Chondrocyte (in vitro differentiated cells): ENCODE measurements around the gene GALNTL6. TPM values are rescaled to one million over a fixed set of nuclear protein-coding genes. Genes with fewer than 3 reads are reported as not detected.

Experiments used
- DNase-seq: peaks from one replicate; pipeline ENCODE4 v3.0.0; 2021; ENCODE audit warnings: mixed read lengths, low spot score
- H3K27ac Mint-ChIP-seq: one replicate; pipeline ENCODE4 v1.8.0; 2021; ENCODE audit warnings: mild to moderate bottlenecking, moderate library complexity, mixed read lengths; ENCODE audit not compliant: unreplicated experiment
- H3K27me3 Mint-ChIP-seq: 2 replicates; pipeline ENCODE4 v1.8.0; 2021; ENCODE audit warnings: low read depth, mixed read lengths
- H3K36me3 Mint-ChIP-seq: 2 replicates; pipeline ENCODE4 v1.8.0; 2021; ENCODE audit warnings: low read depth, mixed read lengths
- H3K4me1 Mint-ChIP-seq: 2 replicates; pipeline ENCODE4 v1.8.0; 2021; ENCODE audit warnings: low read depth, mild to moderate bottlenecking, mixed read lengths
- H3K4me3 Mint-ChIP-seq: one replicate; pipeline ENCODE4 v1.8.0; 2021; ENCODE audit warnings: mild to moderate bottlenecking, moderate library complexity, mixed read lengths; ENCODE audit not compliant: unreplicated experiment
- H3K9me3 Mint-ChIP-seq: 2 replicates; pipeline ENCODE4 v1.8.0; 2021; ENCODE audit warnings: low read depth, mixed read lengths
- CTCF ChIP-seq: fragments of 200-600 bp; sonication (generic); IDR thresholded peaks from 2 replicates; pipeline ENCODE4 v1.5.0; 2021; ENCODE audit warnings: antibody characterized with exemption, mild to moderate bottlenecking, moderate library complexity
- total RNA-seq: library from RNA; stranded (reverse); gene quantifications from 3 replicates; pipeline ENCODE4 v1.2.1, GENCODE V29; 2021

GALNTL6 gene
- total RNA-seq, 1 donor from 2014 or later: not detected

GRCh38 chr4:172942840-172943239, 1129.6 kb downstream of the GALNTL6 start:
- H3K27ac Mint-ChIP-seq: no peak overlapping the region
- no peak for DNase-seq
- H3K4me1 Mint-ChIP-seq: peaks cover 5% of the 10 kb centered on the region
- peaks cover 21% of the 10 kb centered on the region for H3K27me3 Mint-ChIP-seq
- no peak overlapping the region for H3K4me3 Mint-ChIP-seq
- no peaks in the 10 kb centered on the region for H3K36me3 Mint-ChIP-seq
- H3K9me3 Mint-ChIP-seq: peaks cover 3% of the 10 kb centered on the region
- no peak for TF ChIP-seq CTCF

DNA sequence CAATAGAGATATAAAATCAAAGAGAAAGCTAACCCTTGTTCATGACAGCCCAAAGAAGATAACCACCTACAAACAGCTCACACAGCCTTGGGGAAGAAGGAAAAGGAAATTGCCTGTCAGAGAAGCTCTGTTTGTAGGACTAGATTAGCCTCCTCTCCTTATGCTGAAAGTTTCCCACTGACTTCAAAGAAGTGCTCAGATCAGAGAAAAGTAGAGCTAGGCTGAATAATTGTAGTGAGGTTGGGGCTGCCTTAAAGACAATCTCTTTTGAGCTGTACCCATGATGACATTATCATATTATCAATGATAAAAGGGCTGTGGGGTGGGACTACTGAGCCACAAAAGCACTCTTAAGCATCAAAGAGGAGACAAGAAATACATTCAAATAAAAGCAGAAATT, 1132.4 kb downstream of the GALNTL6 start:
- Mint-ChIP-seq H3K27me3 (peaks cover 21% of the 10 kb centered on the region), H3K4me1 (peaks cover 6% of the 10 kb centered on the region), H3K4me3 (no peak overlapping the region), H3K27ac (no peak overlapping the region), H3K9me3 (peaks cover 3% of the 10 kb centered on the region), H3K36me3 (no peaks in the 10 kb centered on the region)
- TF ChIP-seq CTCF: no peak
- DNase-seq: no peak

GRCh38 chr4:172946503-172946902, 1133.3 kb downstream of the GALNTL6 start:
- Mint-ChIP-seq H3K27ac (no peak overlapping the region), H3K4me1 (peaks cover 6% of the 10 kb centered on the region), H3K36me3 (no peaks in the 10 kb centered on the region), H3K27me3 (peaks cover 24% of the 10 kb centered on the region), H3K4me3 (no peak overlapping the region), H3K9me3 (peaks cover 3% of the 10 kb centered on the region)
- no peak for DNase-seq
- no peak for TF ChIP-seq CTCF

GRCh38 chr4:172947594-172947993, 1134.4 kb downstream of the GALNTL6 start:
- peaks cover 3% of the 10 kb centered on the region for H3K9me3 Mint-ChIP-seq
- no peak overlapping the region for H3K27ac Mint-ChIP-seq
- no peak for DNase-seq
- H3K4me1 Mint-ChIP-seq: peaks cover 6% of the 10 kb centered on the region
- H3K36me3 Mint-ChIP-seq: no peaks in the 10 kb centered on the region
- no peak for TF ChIP-seq CTCF
- peaks cover 24% of the 10 kb centered on the region for H3K27me3 Mint-ChIP-seq
- H3K4me3 Mint-ChIP-seq: no peak overlapping the region

DNA sequence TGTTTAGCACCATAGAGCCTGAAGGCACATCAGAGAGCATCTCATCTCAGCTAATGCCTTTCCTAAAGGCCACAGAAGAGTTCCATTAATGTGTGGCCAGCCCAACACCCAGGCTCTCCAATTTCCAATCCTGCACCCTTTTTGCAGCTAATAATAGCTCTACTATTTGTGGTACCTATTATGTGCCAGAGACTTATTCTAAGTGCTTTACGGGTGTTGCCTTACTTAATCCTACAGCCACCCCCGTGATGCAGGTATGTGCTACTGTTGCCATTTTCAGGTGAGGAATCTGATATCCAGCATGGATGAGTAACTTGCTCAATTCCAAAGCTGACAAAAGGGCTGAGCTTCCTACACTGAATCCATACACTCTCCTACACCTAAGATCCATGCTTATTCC, 1137.8 kb downstream of the GALNTL6 start:
- no peak for TF ChIP-seq CTCF
- Mint-ChIP-seq H3K9me3 (no peaks in the 10 kb centered on the region), H3K27me3 (peaks cover 22% of the 10 kb centered on the region), H3K27ac (no peak overlapping the region), H3K4me3 (no peak overlapping the region), H3K36me3 (no peaks in the 10 kb centered on the region), H3K4me1 (peaks cover 6% of the 10 kb centered on the region)
- DNase-seq: no peak
